ENCODE data around the gene PNPLA3. TPM values are rescaled to one million over a fixed set of nuclear protein-coding genes. Genes with fewer than 3 reads are reported as not detected.

Gene PNPLA3
- total RNA-seq, 1 experiment from 2014 or later, result 7.3 TPM

- H3K9ac ChIP-seq (ENCODE audit: low read length), result no peak overlapping the region
- H2AFZ ChIP-seq (ENCODE audit: low read depth, low read length, poor library complexity, severe bottlenecking), result no peak overlapping the region
- no peak overlapping the region for H3K4me2 ChIP-seq (ENCODE audit: low read length)
- ATAC-seq (no peak), DNase-seq (ENCODE audit: low read depth, low spot score) (no peak)
- no peaks in the 10 kb centered on the region for H3K79me2 ChIP-seq (ENCODE audit: insufficient read depth, low read length)
- H3K27ac ChIP-seq (ENCODE audit: low read depth, low read length), result no peak overlapping the region
- intact Hi-C loops (cut with micrococcal nuclease), result no loop called here
- H4K20me1 ChIP-seq (ENCODE audit: insufficient read depth), result no peaks in the 10 kb centered on the region
- H3K9me3 ChIP-seq (ENCODE audit: control insufficient read depth in 1 of 2, insufficient read depth in 1 of 2, low read depth in 1 of 2, low read length in 2 of 2), result no peaks in the 10 kb centered on the region
- no TSS peak for BruUV-seq (replicated peaks)
- H3K4me1 ChIP-seq (ENCODE audit: control insufficient read depth in 1 of 2, insufficient read depth in 2 of 2, low read length in 2 of 2), result no peaks in the 10 kb centered on the region
- no peaks in the 10 kb centered on the region for H3K36me3 ChIP-seq (ENCODE audit: control insufficient read depth in 1 of 2, insufficient read depth in 2 of 2, low read length in 2 of 2)
- no peak overlapping the region for H3K4me3 ChIP-seq (replicated peaks in 1 of 2; ENCODE audit: low read depth in 1 of 2, low read length in 2 of 2)
- H3K27me3 ChIP-seq (ENCODE audit: insufficient read depth, low read length), result peaks cover 24% of the 10 kb centered on the region; the same call in 1 of the 2 replicates
- H3K9me2 ChIP-seq (ENCODE audit: insufficient read depth), result no peaks in the 10 kb centered on the region
- no peak for TF ChIP-seq ZNF274 (IDR thresholded peaks at IDR 0.05; ENCODE audit: low read depth, low read length)
- TF ChIP-seq POLR2AphosphoS5 (IDR thresholded peaks at IDR 0.05; ENCODE audit: low read depth, low read length), result no peak
- ChIA-PET CTCF (no interaction called here), POLR2A (no interaction called here), RAD21 (ENCODE audit: low non-redundant PET in 1 of 2, low total read pairs in 2 of 2, uncharacterized antibody in 2 of 2, unreplicated experiment in 2 of 2) (no interaction called here)
These were observed 13.4 kb upstream of the PNPLA3 start for GRCh38 chr22:43910178-43910695.

- Histone ChIP-seq H2AFZ (ENCODE audit: low read depth, low read length, poor library complexity, severe bottlenecking) (no peak overlapping the region), H3K4me3 (replicated peaks in 1 of 2; ENCODE audit: low read depth in 1 of 2, low read length in 2 of 2) (no peak overlapping the region), H3K9me3 (ENCODE audit: control insufficient read depth in 1 of 2, insufficient read depth in 1 of 2, low read depth in 1 of 2, low read length in 2 of 2) (no peaks in the 10 kb centered on the region), H3K27me3 (ENCODE audit: insufficient read depth, low read length) (peaks cover 24% of the 10 kb centered on the region; the same call in 1 of the 2 replicates), H3K4me1 (ENCODE audit: control insufficient read depth in 1 of 2, insufficient read depth in 2 of 2, low read length in 2 of 2) (no peaks in the 10 kb centered on the region; a peak in 1 of 4 replicates), H4K20me1 (ENCODE audit: insufficient read depth) (no peaks in the 10 kb centered on the region), H3K4me2 (ENCODE audit: low read length) (no peak overlapping the region), H3K27ac (ENCODE audit: low read depth, low read length) (no peak overlapping the region), H3K36me3 (ENCODE audit: control insufficient read depth in 1 of 2, insufficient read depth in 2 of 2, low read length in 2 of 2) (no peaks in the 10 kb centered on the region), H3K9ac (ENCODE audit: low read length) (no peak overlapping the region), H3K9me2 (ENCODE audit: insufficient read depth) (no peaks in the 10 kb centered on the region), H3K79me2 (ENCODE audit: insufficient read depth, low read length) (no peaks in the 10 kb centered on the region)
- DNase-seq (ENCODE audit: low read depth, low spot score) (no peak), ATAC-seq (no peak)
- POLR2A ChIA-PET, result no interaction called here
- no TSS peak for BruUV-seq (replicated peaks)
- intact Hi-C loops (cut with micrococcal nuclease), result no loop called here
- RAD21 ChIA-PET (ENCODE audit: low non-redundant PET in 1 of 2, low total read pairs in 2 of 2, uncharacterized antibody in 2 of 2, unreplicated experiment in 2 of 2), result no interaction called here
- CTCF ChIA-PET, result interaction anchor here (0.6 kb wide), 1 partner anchor 14 kb away, joined by 3 read pairs; no protein-coding TSS in a partner anchor
- TF ChIP-seq POLR2AphosphoS5 (IDR thresholded peaks at IDR 0.05; ENCODE audit: low read depth, low read length) (no peak), FOSL1 (IDR thresholded peaks at IDR 0.05; ENCODE audit: low read depth) (no peak), RAD21 (IDR thresholded peaks at IDR 0.05; ENCODE audit: low read depth) (no peak), ZBTB33 (IDR thresholded peaks at IDR 0.05; ENCODE audit: extremely low read depth, insufficient replicate concordance, low read length) (no peak), EZH2phosphoT487 (IDR thresholded peaks at IDR 0.05; ENCODE audit: borderline replicate concordance) (no peak), CTCF (IDR thresholded peaks at IDR 0.05 in 2 of 3, conservative IDR thresholded peaks at IDR 0.05 in 1 of 3; ENCODE audit: borderline replicate concordance in 1 of 3, insufficient read depth in 1 of 3, low read depth in 2 of 3, low read length in 2 of 3) (no peak), EGR1 (IDR thresholded peaks at IDR 0.05; ENCODE audit: low read depth) (no peak), MAX (IDR thresholded peaks at IDR 0.05) (no peak), SIN3A (IDR thresholded peaks at IDR 0.05; ENCODE audit: low read depth) (no peak), EZH2 (IDR thresholded peaks at IDR 0.05) (no peak), ZNF274 (IDR thresholded peaks at IDR 0.05; ENCODE audit: low read depth, low read length) (no peak), REST (IDR thresholded peaks at IDR 0.05; ENCODE audit: low read depth) (no peak)
These were observed 12.3 kb upstream of the PNPLA3 start for GRCh38 chr22:43911351-43911750.

All from HCT116 (cell line).